KG1 (cell line): ENCODE measurements around the gene MDH2.
"Not testable (repeated sequence)": the region's sequence is repeated elsewhere in the genome, so short reads cannot be mapped to it uniquely, and the experiment has no call there.

ENCODE experiments used
- DNase-seq: peaks from one replicate; lab custom pipeline; 2025; lab: John Stamatoyannopoulos, UW

Gene MDH2

GRCh38 chr7:76047811-76048667 lies at the start of gene MDH2, which contains the start of gene STYXL1:
MDH2 (plus strand) TSS chr7:76048106; CDS start chr7:76048161, 55 bp downstream.
STYXL1 (minus strand) TSS chr7:76048000; CDS start chr7:76030523, 17,477 bp downstream.
- DNase-seq: peak; percentile 85

- no peak for DNase-seq
Observed at GRCh38 chr7:76000566-76000965, 47.3 kb upstream of the MDH2 start.

- no peak for DNase-seq
Observed at GRCh38 chr7:76002139-76002538, 45.8 kb upstream of the MDH2 start.

GRCh38 chr7:76002822-76003221 lies 45.1 kb upstream of the MDH2 start:
- DNase-seq: no peak

GRCh38 chr7:76003351-76003750 lies 44.6 kb upstream of the MDH2 start:
- no peak for DNase-seq

GRCh38 chr7:76005004-76005403 lies 42.9 kb upstream of the MDH2 start:
- DNase-seq: not testable (repeated sequence)

GRCh38 chr7:76008156-76008687 lies 39.7 kb upstream of the MDH2 start:
- no peak for DNase-seq

- DNase-seq: no peak
Observed at GRCh38 chr7:76009672-76010600, 38.0 kb upstream of the MDH2 start.

GRCh38 chr7:76011442-76011861 lies 36.5 kb upstream of the MDH2 start:
- DNase-seq: no peak

GRCh38 chr7:76016191-76016947 lies 31.5 kb upstream of the MDH2 start:
- DNase-seq: no peak

- DNase-seq: not testable (repeated sequence)
Observed at GRCh38 chr7:76018520-76018919, 29.4 kb upstream of the MDH2 start.

- peak; percentile 32 for DNase-seq
Observed at GRCh38 chr7:76020031-76020714, 27.7 kb upstream of the MDH2 start.

- DNase-seq: no peak
Observed at GRCh38 chr7:76022026-76022780, 25.7 kb upstream of the MDH2 start.

- DNase-seq: no peak
Observed at GRCh38 chr7:76023002-76023401, 24.9 kb upstream of the MDH2 start.

GRCh38 chr7:76029682-76030081 lies 18.2 kb upstream of the MDH2 start:
- DNase-seq: not testable (repeated sequence)

- DNase-seq: no peak
Observed at GRCh38 chr7:76031964-76032363, 15.9 kb upstream of the MDH2 start.

GRCh38 chr7:76037310-76037709 lies 10.6 kb upstream of the MDH2 start:
- DNase-seq: no peak

GRCh38 chr7:76040126-76040525 lies 7.8 kb upstream of the MDH2 start:
- no peak for DNase-seq

- DNase-seq: no peak
Observed at GRCh38 chr7:76044375-76044865, 3.5 kb upstream of the MDH2 start.

GRCh38 chr7:76047305-76047810 lies 548 bp upstream of the MDH2 start:
- no peak for DNase-seq
